ENCODE results near the gene AP3S2. TPM values are rescaled to one million over a fixed set of nuclear protein-coding genes. Genes with fewer than 3 reads are reported as not detected.
"Not testable (repeated sequence)": the region's sequence is repeated elsewhere in the genome, so short reads cannot be mapped to it uniquely, and the experiment has no call there.

Gene AP3S2
- total RNA-seq, 1 donor from 2014 or later: 30.9 TPM

DNA sequence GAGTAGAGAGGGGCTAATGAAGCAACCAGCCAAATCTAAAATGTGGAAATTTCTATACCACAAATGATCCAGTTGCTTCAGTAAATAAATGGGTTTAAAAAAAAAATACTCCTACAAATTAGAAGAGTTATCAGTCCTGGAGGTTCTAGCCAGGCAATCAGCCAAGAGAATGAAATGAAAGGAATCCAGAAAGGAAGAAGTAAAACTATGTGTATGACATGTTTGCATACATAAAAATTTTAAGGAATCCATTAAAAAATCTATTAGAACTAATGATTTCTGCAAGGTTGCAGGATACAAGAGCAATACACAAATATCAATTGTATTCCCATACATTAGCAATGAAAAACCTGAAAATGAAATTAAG, 108.0 kb downstream of the AP3S2 start:
- H3K4me3 Mint-ChIP-seq (ENCODE audit: low read depth): no peak overlapping the region
- H3K27ac Mint-ChIP-seq: no peak overlapping the region
- DNase-seq (ENCODE audit: low spot score, unreplicated experiment): no peak
- H3K9me3 Mint-ChIP-seq (ENCODE audit: low read depth): peaks cover 8% of the 10 kb centered on the region
- TF ChIP-seq CTCF (IDR thresholded peaks at IDR 0.05; ENCODE audit: unreplicated experiment): no peak
- peaks cover 10% of the 10 kb centered on the region for H3K27me3 Mint-ChIP-seq
- no peaks in the 10 kb centered on the region for H3K36me3 Mint-ChIP-seq (ENCODE audit: insufficient read depth)
- H3K4me1 Mint-ChIP-seq (ENCODE audit: low read depth): no peaks in the 10 kb centered on the region

DNA sequence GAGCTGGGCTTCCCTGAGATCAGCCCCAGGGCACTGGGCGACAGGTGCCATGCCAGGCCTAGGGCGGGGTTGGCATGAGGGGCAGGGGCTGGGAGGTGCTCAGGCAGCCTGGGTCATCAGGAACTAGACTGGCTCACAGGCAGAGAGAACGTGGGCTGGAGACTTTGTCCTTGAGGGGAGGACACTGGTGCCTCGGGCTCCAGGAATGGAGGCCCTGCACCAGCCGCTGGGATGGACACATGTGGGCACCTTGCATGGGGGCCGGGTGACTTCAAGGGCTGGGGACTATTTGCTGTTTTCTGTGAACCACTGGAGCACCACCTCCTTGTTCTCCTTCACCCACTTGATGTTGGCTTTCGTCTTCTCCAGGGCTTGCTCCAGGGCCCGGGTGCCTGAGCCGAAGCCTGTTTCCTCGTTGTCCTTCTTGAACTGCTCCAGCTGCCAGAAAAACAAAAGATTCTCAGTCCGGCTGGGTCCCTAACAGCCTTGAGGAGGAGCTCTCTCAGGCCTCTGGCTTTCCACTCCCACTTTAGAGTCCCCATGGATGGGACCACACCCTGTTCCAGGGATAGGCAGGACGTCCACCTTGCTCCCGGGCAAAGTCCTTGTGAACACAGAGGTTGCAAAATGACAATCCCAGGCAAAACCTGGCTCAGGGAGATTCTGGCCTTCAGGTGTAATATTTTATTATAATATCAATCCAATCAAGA, 108.6 kb downstream of the AP3S2 start:
- Mint-ChIP-seq H3K4me3 (ENCODE audit: low read depth) (no peak overlapping the region), H3K9me3 (ENCODE audit: low read depth) (peaks cover 8% of the 10 kb centered on the region), H3K36me3 (ENCODE audit: insufficient read depth) (no peaks in the 10 kb centered on the region)

GRCh38 chr15:89784686-89784960, 109.2 kb downstream of the AP3S2 start:
- Mint-ChIP-seq H3K4me1 (ENCODE audit: low read depth) (no peaks in the 10 kb centered on the region), H3K9me3 (ENCODE audit: low read depth) (peaks cover 8% of the 10 kb centered on the region), H3K4me3 (ENCODE audit: low read depth) (no peak overlapping the region), H3K27ac (no peak overlapping the region), H3K27me3 (peaks cover 17% of the 10 kb centered on the region), H3K36me3 (ENCODE audit: insufficient read depth) (no peaks in the 10 kb centered on the region)
- DNase-seq (ENCODE audit: low spot score, unreplicated experiment): no peak
- no peak for TF ChIP-seq CTCF (IDR thresholded peaks at IDR 0.05; ENCODE audit: unreplicated experiment)

More for the DNA sequence above, 108.6 kb downstream of the AP3S2 start:
- Mint-ChIP-seq H3K27me3 (peaks cover 15% of the 10 kb centered on the region), H3K27ac (no peak overlapping the region), H3K4me1 (ENCODE audit: low read depth) (no peaks in the 10 kb centered on the region)
- no peak for DNase-seq (ENCODE audit: low spot score, unreplicated experiment)
- TF ChIP-seq CTCF (IDR thresholded peaks at IDR 0.05; ENCODE audit: unreplicated experiment): no peak

GRCh38 chr15:89783861-89784685, 109.7 kb downstream of the AP3S2 start:
- Mint-ChIP-seq H3K36me3 (ENCODE audit: insufficient read depth) (no peaks in the 10 kb centered on the region), H3K27ac (no peak overlapping the region), H3K4me3 (ENCODE audit: low read depth) (no peak overlapping the region), H3K9me3 (ENCODE audit: low read depth) (peaks cover 8% of the 10 kb centered on the region), H3K4me1 (ENCODE audit: low read depth) (no peaks in the 10 kb centered on the region), H3K27me3 (peaks cover 17% of the 10 kb centered on the region)
- TF ChIP-seq CTCF (IDR thresholded peaks at IDR 0.05; ENCODE audit: unreplicated experiment): no peak
- DNase-seq (ENCODE audit: low spot score, unreplicated experiment): no peak

GRCh38 chr15:89783111-89783860, 110.5 kb downstream of the AP3S2 start:
- Mint-ChIP-seq H3K4me3 (ENCODE audit: low read depth) (no peak overlapping the region), H3K36me3 (ENCODE audit: insufficient read depth) (no peaks in the 10 kb centered on the region), H3K27ac (no peak overlapping the region), H3K9me3 (ENCODE audit: low read depth) (peaks cover 7% of the 10 kb centered on the region), H3K4me1 (ENCODE audit: low read depth) (no peaks in the 10 kb centered on the region), H3K27me3 (peaks cover 21% of the 10 kb centered on the region)
- TF ChIP-seq CTCF (IDR thresholded peaks at IDR 0.05; ENCODE audit: unreplicated experiment): no peak
- DNase-seq (ENCODE audit: low spot score, unreplicated experiment): no peak

GRCh38 chr15:89782619-89782950, 111.2 kb downstream of the AP3S2 start:
- H3K27ac Mint-ChIP-seq; H3K4me3 Mint-ChIP-seq (ENCODE audit: low read depth): not testable (repeated sequence)

More at GRCh38 chr15:89782619-89782950, 111.2 kb downstream of the AP3S2 start:
- DNase-seq (ENCODE audit: low spot score, unreplicated experiment); H3K36me3 Mint-ChIP-seq (ENCODE audit: insufficient read depth); H3K4me1 Mint-ChIP-seq (ENCODE audit: low read depth); H3K9me3 Mint-ChIP-seq (ENCODE audit: low read depth): not testable (repeated sequence)
- peaks cover 28% of the 10 kb centered on the region for H3K27me3 Mint-ChIP-seq

All from progenitor cell of endocrine pancreas (in vitro differentiated cells).